Right cardiac atrium (tissue), 5 donors: Measurements from ENCODE around the gene RIMS1. TPM values are rescaled to one million over a fixed set of nuclear protein-coding genes. Genes with fewer than 3 reads are reported as not detected.
"Not testable (repeated sequence)": the region's sequence is repeated elsewhere in the genome, so short reads cannot be mapped to it uniquely, and the experiment has no call there.

Experiments used
- ATAC-seq, 2 donors: fragments of 200-7000 bp; cut with Tn5 transposase; one replicate each; pipeline versions ENCODE4 v1.8.0 to v1.9.1; 2020; ENCODE audit warnings: moderate library complexity in 2 of 2, mild to moderate bottlenecking in 1 of 2
- DNase-seq, 3 donors: peaks; one replicate each; pipeline ENCODE4 v3.0.0-alpha.2; 2020
- H3K27ac ChIP-seq: one replicate; pipeline ENCODE4 v1.5.1; 2013; ENCODE audit warnings: mild to moderate bottlenecking, low read length, control low read depth, moderate library complexity
- H3K27me3 ChIP-seq: one replicate; pipeline ENCODE4 v1.6.1; 2013; ENCODE audit not compliant: control insufficient read depth, insufficient read depth
- H3K4me1 ChIP-seq: one replicate; pipeline ENCODE4 v1.6.1; 2013; ENCODE audit warnings: low read length; ENCODE audit not compliant: control insufficient read depth, insufficient read depth
- H3K4me3 ChIP-seq: one replicate; pipeline ENCODE4 v1.5.1; 2013; ENCODE audit warnings: low read length, control low read depth
- H3K9me3 ChIP-seq: one replicate; pipeline ENCODE4 v1.6.1; 2013; ENCODE audit warnings: low read length; ENCODE audit not compliant: control insufficient read depth
- WGBS: extraction: QIAGEN DNeasy Blood & Tissue Kit; methylation state at CpG from one replicate; pipeline ENCODE4 v1.1.7; 2013; 5-methylcytosine and 5-hydroxymethylcytosine counted together
- intact Hi-C, 4 donors: fragments of 100-400 bp; cut with DNase I; formaldehyde crosslinking; loops; one replicate each; pipeline versions ENCODE4 v1.11.0 to v1.14.0; 2022 to 2023
- polyA plus RNA-seq: library from polyadenylated mRNA; stranded (reverse); fragments of 200-250 nt; gene quantifications from one replicate; pipeline ENCODE4 v1.2.3, GENCODE V29; 2013
- total RNA-seq, 4 donors: library from RNA; stranded (reverse); fragmentation: NEBNext Ultra II Directional; extraction: Animal tissue kit (Norgen Biotek cat#: 25700); gene quantifications; one replicate each; pipeline ENCODE4 v1.2.1, GENCODE V29; 2021
- donor health status: healthy with polysubstance abuse.
- donor health status: DM: no; HTN: yes; CAD: no.
- donor health status: DM: no; HTN: no; CAD: no.
- donor health status: DM: no; HTN: yes; CAD: no; lungs with severe emphysema.
- donor health status: DM: yes; HTN: yes; CAD: no.

Gene RIMS1
- total and polyA plus RNA-seq, 5 donors, result 0.02 to 0.36 (median 0.21) TPM

- no peaks in the 10 kb centered on the region for H3K27me3 ChIP-seq
- H3K4me1 ChIP-seq, result no peaks in the 10 kb centered on the region
- WGBS, result 34% methylated on average over 1 of the region's 1 CpG
- ATAC-seq, result no peak
- H3K4me3 ChIP-seq, result no peak overlapping the region
- DNase-seq, result no peak
- H3K9me3 ChIP-seq, result no peaks in the 10 kb centered on the region
- no peak overlapping the region for H3K27ac ChIP-seq
- intact Hi-C loops, result no loop called here
Observed at GRCh38 chr6:71982389-71982788, 96.0 kb downstream of the RIMS1 start.

- Histone ChIP-seq H3K4me1 (no peaks in the 10 kb centered on the region), H3K4me3 (no peak overlapping the region), H3K27me3 (no peaks in the 10 kb centered on the region), H3K27ac (no peak overlapping the region), H3K9me3 (no peaks in the 10 kb centered on the region)
- intact Hi-C loops, result no loop called here
- 84% methylated on average over 1 of the region's 1 CpG for WGBS
- no peak for DNase-seq
- no peak for ATAC-seq
Observed at GRCh38 chr6:71983131-71983530, 96.8 kb downstream of the RIMS1 start.

GRCh38 chr6:71994705-71995271, 108.4 kb downstream of the RIMS1 start:
- intact Hi-C loops, result no loop called here
- ATAC-seq, result no peak

GRCh38 chr6:71997341-71997740, 111.0 kb downstream of the RIMS1 start:
- WGBS, result 82% methylated on average over 1 of the region's 1 CpG
- intact Hi-C loops, result no loop called here
- DNase-seq (no peak), ATAC-seq (no peak)
- Histone ChIP-seq H3K27me3 (no peaks in the 10 kb centered on the region), H3K4me1 (no peaks in the 10 kb centered on the region), H3K4me3 (no peak overlapping the region), H3K9me3 (no peaks in the 10 kb centered on the region), H3K27ac (no peak overlapping the region)

More at GRCh38 chr6:71994705-71995271, 108.4 kb downstream of the RIMS1 start:
- H3K4me3 ChIP-seq, result no peak overlapping the region
- no peaks in the 10 kb centered on the region for H3K27me3 ChIP-seq
- H3K4me1 ChIP-seq, result no peaks in the 10 kb centered on the region
- DNase-seq, result no peak
- 66% methylated on average over 1 of the region's 1 CpG for WGBS
- no peak overlapping the region for H3K27ac ChIP-seq
- no peaks in the 10 kb centered on the region for H3K9me3 ChIP-seq

- intact Hi-C loops, result no loop called here
Observed at GRCh38 chr6:72002415-72002814, 116.1 kb downstream of the RIMS1 start.

GRCh38 chr6:72006591-72006990, 120.2 kb downstream of the RIMS1 start:
- H3K4me3 ChIP-seq, intact Hi-C loops, DNase-seq, H3K27me3 ChIP-seq, H3K4me1 ChIP-seq, ATAC-seq, H3K9me3 ChIP-seq, H3K27ac ChIP-seq: not testable (repeated sequence)
- 94% methylated on average over 9 of the region's 9 CpGs for WGBS

More at GRCh38 chr6:72002415-72002814, 116.1 kb downstream of the RIMS1 start:
- Histone ChIP-seq H3K4me1 (no peaks in the 10 kb centered on the region), H3K9me3 (no peaks in the 10 kb centered on the region), H3K27ac (no peak overlapping the region), H3K4me3 (no peak overlapping the region), H3K27me3 (no peaks in the 10 kb centered on the region)
- ATAC-seq (no peak), DNase-seq (no peak)
- WGBS, result 76% methylated on average over 4 of the region's 4 CpGs

- no peaks in the 10 kb centered on the region for H3K27me3 ChIP-seq
- H3K9me3 ChIP-seq, result no peaks in the 10 kb centered on the region
- no peak for ATAC-seq
- no peak overlapping the region for H3K4me3 ChIP-seq
- no peak for DNase-seq
- WGBS, result 36% methylated on average over 1 of the region's 1 CpG
- H3K4me1 ChIP-seq, result no peaks in the 10 kb centered on the region
- H3K27ac ChIP-seq, result no peak overlapping the region
- intact Hi-C loops, result no loop called here
Observed at GRCh38 chr6:72022830-72023229, 136.5 kb downstream of the RIMS1 start.

- H3K27ac ChIP-seq, result no peak overlapping the region
- H3K4me1 ChIP-seq, result no peaks in the 10 kb centered on the region
- ATAC-seq (no peak), DNase-seq (no peak)
- WGBS, result 60% methylated on average over 2 of the region's 2 CpGs
- H3K4me3 ChIP-seq, result no peak overlapping the region
- no peaks in the 10 kb centered on the region for H3K9me3 ChIP-seq
- intact Hi-C loops, result no loop called here
- H3K27me3 ChIP-seq, result no peaks in the 10 kb centered on the region
Observed at GRCh38 chr6:72031471-72031870, 145.1 kb downstream of the RIMS1 start.

- 53% methylated on average over 2 of the region's 2 CpGs for WGBS
- Histone ChIP-seq H3K4me1 (no peaks in the 10 kb centered on the region), H3K27me3 (no peaks in the 10 kb centered on the region), H3K27ac (no peak overlapping the region), H3K9me3 (no peaks in the 10 kb centered on the region), H3K4me3 (no peak overlapping the region)
- intact Hi-C loops, result no loop called here
- ATAC-seq, result no peak
- DNase-seq, result no peak
Observed at GRCh38 chr6:72032086-72032485, 145.7 kb downstream of the RIMS1 start.

GRCh38 chr6:72035486-72035885, 149.1 kb downstream of the RIMS1 start:
- no peaks in the 10 kb centered on the region for H3K27me3 ChIP-seq
- no peaks in the 10 kb centered on the region for H3K4me1 ChIP-seq
- H3K4me3 ChIP-seq, result no peak overlapping the region
- no peaks in the 10 kb centered on the region for H3K9me3 ChIP-seq
- DNase-seq (no peak), ATAC-seq (no peak)
- H3K27ac ChIP-seq, result no peak overlapping the region
- intact Hi-C loops, result no loop called here

- intact Hi-C loops, result no loop called here
Observed at GRCh38 chr6:72035966-72036365, 149.6 kb downstream of the RIMS1 start.

GRCh38 chr6:72037006-72037405, 150.7 kb downstream of the RIMS1 start:
- Histone ChIP-seq H3K27ac (no peak overlapping the region), H3K4me3 (no peak overlapping the region), H3K4me1 (no peaks in the 10 kb centered on the region), H3K9me3 (no peaks in the 10 kb centered on the region), H3K27me3 (no peaks in the 10 kb centered on the region)
- 35% methylated on average over 4 of the region's 4 CpGs for WGBS
- intact Hi-C loops, result no loop called here
- no peak for ATAC-seq
- no peak for DNase-seq

More at GRCh38 chr6:72035966-72036365, 149.6 kb downstream of the RIMS1 start:
- Histone ChIP-seq H3K27ac (no peak overlapping the region), H3K27me3 (no peaks in the 10 kb centered on the region), H3K9me3 (no peaks in the 10 kb centered on the region), H3K4me3 (no peak overlapping the region), H3K4me1 (no peaks in the 10 kb centered on the region)
- WGBS, result 88% methylated on average over 1 of the region's 1 CpG
- DNase-seq, result no peak
- ATAC-seq, result no peak
